HG02884 (cell line): Measurements from ENCODE around the gene C16orf89.

Experiments used
- ATAC-seq: cut with Tn5 transposase; IDR thresholded peaks from one replicate; pipeline ENCODE4 v1.9.1; 2021; ENCODE audit warnings: mild to moderate bottlenecking, moderate library complexity; ENCODE audit not compliant: unreplicated experiment

Gene C16orf89

DNA sequence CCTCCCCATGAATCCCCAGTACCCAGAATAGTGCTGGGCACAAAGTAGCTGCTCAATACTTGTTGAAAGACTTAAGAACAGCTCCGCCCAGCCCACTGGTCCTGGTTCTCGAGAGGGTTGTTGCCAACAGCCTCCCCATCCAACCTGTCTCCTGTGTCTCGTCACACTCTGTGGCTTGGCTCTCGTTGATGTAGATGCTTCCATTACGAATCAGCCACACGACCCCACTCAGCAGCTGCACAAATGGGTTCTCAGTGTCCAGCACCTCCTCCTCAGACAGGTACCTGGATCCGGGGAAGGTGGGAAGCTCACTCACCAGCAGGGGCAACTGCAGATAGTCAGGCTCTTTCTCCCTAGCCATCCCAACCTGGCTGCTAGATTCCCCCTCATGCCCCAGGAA is 34.2 kb downstream of the C16orf89 start:
- no peak for ATAC-seq

DNA sequence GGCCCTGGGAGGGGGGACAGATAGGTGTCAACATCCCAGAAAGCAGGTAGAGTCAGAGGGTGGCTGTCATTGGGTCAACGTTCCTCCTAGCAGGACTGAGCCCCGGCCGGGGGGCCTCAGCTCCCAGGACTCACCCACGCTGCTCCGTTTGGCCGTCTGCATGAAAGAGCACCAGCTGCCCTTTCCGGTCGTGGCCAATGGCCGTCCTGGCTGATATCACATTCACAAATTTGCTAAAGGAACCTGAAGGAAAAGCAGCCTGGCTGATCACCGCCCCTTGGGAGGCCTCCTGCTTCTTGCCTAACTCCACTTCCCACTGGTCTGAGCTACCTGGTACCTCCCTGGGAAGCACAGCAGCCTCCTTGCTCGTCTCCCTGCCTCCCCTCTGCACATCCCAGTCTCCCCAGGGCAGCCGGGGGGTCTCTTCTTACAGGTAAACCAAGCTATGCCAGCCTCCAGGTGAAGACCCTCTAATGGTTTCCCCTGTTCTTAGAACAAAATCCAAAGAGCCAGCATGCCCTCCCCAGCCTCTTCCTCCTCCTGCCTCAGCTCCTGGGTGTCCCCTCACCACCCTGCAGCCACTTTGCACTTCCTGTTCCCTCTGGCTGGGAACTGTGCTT is 35.4 kb downstream of the C16orf89 start:
- ATAC-seq, result no peak

DNA sequence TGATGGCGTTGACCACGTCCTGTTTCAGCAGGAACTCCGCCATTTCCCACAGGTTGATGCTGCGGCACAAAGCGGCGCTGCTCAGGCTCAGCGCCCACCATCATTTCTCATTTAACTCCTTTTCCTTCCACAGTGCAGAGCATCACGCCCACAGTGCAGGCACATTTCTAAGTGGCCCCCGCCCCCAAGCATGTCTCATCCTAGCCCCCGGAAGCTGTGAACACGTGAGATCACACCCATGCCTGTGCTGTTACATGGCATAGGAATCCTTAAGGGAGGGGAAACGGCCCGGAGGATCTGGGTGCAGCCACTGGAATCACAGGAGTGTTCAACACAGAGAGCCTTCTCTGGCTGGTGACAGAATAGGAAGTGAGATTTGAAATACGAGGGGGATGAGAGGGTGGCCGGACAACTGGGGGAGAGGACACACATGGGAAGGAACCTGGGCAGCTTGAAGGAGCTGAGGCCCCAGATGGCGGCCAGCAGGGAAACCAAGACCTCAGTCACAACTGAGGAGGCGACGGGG is 36.7 kb downstream of the C16orf89 start:
- ATAC-seq, result no peak

DNA sequence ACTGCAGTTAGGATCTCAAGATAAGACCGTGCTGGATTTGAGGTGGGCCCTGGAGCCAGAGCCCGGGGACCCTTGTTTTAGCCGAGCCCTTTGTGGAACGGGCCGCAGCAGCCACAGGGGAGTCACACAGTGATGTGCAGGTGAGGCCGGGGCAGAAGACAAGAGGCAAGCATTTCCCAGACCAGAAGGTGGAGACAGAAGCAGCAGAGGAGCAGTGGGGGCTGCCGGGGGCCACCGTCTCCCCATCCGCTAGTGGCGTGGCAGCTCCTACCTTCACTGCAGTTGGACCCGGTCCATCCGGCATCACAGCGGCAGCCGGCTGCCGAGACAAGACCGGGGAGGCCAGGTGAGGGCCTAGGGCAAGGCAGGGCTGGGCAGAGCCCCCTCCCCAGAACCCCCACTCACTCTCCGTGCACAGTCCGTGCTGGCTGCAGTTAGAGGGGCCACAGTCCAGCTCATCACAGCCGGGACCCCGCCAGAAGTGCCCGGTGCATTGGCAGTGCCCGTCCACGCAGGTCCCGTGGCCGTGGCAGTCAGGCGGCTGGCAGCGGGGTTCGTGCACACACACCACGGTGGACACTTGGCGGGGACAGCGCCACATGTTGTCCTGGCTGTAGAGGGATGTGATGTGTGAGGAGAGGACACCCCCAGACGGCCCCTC is 38.1 kb downstream of the C16orf89 start:
- no peak for ATAC-seq

DNA sequence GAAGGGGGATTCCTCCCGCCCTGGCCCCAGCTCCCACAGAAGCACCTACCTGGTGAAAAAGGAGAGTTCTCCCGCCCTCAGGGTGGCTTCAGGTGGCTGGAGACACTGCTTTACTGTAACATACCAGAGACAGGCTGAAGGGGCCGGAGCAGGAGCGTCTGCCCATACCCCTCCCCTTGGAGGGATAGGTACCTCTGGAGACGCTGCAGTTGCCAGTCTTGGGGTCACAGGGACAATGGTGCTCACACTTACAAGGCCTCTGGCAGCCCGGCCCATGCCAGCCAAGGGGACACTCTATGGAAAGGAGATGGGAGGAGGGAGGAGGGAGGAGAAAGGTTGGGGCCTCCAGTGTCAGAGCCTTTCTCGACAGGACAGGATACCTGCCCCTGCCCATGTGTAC is 38.7 kb downstream of the C16orf89 start:
- no peak for ATAC-seq

DNA sequence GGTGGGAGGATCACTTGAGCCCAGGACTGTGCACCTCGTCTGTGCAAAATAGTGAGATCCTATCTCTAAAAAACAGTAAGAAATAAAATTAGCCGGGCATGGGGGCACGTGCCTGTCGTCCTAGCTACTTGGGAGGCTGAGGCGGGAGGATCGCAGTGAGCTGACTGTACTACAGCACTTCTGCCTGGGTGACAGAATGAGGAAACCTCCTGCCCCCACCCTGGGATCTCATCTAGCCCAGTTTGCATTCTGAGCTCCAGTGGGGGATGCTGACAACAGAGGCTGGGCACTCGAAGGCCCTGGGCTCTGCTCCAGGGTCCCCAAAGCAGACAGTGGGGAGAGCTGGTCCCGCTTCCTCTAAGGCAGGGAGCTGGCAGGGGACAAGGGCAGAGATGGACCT is 39.1 kb downstream of the C16orf89 start:
- no peak for ATAC-seq

DNA sequence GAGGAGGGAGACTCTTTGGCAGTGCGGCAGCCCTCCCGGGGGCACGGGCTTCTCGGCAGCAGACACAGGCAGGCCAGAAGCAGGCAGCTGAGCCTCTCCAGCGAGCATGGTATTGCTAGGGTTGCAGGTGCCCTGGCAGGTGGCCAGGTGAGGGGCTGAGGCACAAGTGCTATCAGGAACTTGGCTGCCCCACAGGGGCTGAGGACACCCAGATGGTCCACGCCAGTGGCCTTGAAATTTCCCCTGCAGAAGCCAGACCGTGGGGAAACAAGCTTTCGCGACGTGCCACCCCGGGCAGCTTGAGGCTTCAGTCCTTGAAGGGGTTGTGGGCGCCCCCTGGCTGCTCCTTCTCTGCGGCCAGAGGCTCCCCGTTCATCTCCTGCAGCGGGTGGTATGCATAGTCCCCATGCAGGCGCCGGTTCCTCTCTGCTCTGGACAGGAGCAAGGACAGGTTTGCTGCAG is 40.6 kb downstream of the C16orf89 start:
- no peak for ATAC-seq

DNA sequence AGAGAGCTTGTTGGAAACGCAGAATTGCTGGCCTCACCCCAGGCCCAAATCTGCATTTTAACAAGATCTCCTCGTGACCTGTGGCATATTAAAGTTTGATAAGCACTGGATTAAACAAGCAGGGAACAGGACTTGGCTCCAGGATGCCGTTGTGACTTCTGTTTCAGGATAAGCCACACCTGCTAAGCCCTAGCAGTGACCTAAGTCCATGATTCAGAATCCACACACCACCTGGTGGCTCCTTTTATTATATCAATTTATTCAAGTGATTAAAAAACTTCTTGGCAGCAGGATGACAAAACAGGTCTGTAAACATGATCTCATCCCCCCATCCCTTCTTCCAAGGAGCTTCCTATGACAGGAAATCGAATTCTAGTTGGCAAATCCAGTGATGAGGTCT is 41.1 kb downstream of the C16orf89 start:
- ATAC-seq, result no peak

DNA sequence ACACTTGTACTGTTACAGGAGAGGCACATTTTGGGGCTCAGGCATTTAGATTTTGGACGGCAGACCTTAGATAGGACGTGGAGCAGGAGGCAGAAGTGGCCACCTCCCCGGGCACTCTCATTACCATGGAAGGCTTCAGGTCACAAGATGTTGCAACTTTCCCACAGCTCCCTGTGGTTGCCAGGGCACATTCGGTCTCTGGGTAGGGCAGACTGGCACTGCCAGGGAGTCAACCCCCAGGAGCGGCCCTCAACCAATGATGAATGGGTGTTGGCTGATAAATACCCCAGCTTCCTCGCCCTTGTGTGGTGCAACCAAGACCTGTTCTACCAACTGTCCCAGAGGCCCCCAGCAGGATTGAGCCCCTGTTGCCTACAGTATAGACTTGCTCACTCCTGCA is 43.2 kb downstream of the C16orf89 start:
- ATAC-seq, result no peak

DNA sequence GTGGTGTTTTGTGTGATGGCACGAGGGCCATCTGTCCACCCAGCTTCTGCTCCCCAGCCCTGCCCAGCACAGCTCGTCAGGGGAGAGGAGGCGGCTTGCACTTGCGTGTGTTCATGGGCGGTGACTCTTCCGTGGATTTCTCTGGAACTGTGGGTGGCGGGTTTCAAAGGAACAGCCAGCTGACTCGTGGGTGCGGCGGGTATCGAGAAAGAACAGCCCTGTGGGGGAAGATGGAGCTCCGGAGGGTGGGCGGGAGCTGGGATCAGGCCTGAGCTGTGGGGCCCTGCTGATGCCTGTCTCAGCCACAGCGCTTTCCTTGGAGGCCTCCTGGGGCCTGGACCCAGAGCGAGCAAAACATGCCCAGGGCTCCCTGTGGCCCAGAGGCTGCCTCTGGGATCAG is 45.2 kb downstream of the C16orf89 start:
- no peak for ATAC-seq

DNA sequence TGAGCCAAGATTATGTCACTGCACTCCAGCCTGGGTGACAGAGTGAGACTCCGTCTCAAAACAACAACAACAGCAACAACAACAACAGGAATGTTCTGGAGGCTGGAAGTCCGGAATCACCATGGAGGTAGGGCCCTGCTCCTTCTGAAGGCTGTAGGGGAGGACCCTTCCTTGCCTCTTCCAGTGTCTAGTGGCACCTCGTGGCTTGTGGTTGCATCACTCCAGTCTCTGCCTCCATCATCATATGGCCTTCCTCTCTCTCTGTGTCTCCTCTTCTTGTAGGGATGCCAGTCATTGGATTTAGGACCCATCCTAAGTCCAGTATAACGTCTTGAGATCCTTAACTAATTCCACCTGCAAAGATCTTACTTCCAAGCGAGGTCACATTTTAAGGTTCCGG is 46.0 kb downstream of the C16orf89 start:
- no peak for ATAC-seq

DNA sequence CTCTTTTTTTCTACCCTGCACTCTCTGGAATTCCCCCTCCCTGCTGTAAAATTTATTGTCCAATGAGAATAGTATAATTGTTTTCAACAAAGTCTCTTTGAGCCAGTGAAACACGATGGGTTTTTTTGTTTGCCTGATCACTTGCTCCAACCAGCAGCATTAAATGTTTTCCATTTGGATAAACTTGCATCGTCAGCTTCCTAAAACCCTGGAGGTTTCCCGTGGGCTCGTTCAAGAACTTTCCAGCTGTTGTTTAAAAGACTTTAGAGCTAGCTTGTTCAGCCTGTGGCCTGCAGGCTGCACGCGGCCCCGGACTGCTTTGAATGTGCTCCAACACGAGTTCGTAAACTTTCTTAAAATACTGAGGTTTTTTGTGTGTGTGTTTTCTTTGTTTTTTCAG is 47.0 kb downstream of the C16orf89 start:
- ATAC-seq, result no peak

DNA sequence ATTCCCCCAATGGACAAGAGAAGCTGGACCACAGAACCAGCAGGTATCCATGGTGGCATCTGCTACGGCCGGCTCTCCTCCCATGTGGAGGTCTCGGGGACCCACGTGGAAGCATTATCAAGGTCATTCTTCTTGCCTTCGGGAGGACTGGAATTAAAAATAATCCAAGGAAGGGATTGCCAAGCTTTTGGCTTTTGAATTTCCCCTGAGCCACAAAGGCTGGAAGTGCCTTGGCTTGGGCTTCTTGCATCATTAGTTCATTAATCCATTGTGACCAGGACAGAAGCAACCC is 48.1 kb downstream of the C16orf89 start:
- ATAC-seq, result no peak

DNA sequence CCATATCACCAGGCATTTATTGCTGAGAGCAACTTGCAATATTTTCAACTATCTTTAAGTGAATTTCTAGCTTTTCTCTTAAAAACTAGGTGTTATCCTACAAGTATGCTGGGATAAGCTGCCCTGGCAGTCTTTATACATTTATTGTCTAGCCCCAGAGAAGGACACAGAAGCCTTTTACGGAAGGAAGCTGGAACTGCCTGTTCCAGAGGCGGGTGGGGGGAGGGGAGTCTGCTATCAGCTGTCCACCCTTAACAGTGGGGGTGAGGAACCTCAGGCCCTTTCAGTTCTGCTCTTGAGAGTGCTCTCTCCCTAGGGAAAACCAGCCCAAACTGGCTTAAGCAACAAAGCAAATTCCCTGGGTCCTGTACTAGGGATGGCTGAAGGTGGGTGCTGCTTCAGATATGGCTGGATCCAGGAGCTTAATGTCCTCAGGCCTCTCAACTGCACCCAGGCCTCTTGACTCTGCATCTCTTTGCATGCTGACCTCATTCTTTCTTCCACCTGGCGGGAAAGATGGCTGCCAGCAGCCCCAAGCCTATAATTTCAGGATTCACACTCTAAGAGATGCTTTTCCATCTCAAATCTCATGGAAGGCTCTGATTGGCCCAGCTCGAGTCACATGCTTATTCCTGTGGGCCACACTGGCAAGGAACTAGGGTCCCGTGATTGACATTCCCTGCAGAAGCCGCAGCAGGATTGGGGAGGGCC is 48.6 kb downstream of the C16orf89 start:
- no peak for ATAC-seq

DNA sequence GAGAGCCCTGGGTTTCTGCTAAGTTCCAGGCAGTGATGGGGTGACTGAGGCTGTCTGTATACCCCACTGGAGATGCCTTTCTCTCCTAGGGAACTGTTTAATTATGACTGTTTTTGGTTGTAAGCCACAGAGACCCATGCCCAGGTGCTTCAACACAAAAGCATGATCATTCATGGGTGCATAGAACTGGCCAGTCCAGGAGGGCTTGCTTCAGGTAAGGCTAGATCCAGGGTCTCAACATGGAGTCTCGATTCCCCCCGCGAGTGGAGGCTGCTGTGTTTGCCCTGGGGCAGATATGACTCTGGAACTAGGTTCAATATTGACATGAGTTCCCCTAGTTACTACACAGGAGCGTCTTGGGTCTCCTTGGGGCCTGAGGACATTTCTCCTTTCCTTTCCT is 49.9 kb downstream of the C16orf89 start:
- no peak for ATAC-seq

DNA sequence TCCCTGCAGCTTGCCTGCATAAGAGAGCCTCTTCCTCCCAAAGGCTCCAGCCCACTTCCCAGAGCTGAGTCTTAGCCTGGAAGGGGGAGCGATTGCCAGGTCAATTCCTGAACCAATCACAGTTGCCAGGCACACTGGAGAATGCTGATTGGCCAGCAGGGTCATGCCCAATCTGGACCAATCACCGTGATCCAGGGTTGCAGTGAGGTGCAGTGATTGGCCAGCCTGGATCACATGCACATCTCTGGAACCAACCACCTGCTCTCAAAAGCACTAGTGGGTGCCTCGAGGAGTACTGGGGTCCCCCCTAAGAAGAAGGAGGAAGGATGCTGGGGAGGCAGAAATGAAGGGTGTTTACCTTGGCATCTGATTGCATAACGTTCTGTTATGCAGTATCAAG is 50.4 kb downstream of the C16orf89 start:
- no peak for ATAC-seq

DNA sequence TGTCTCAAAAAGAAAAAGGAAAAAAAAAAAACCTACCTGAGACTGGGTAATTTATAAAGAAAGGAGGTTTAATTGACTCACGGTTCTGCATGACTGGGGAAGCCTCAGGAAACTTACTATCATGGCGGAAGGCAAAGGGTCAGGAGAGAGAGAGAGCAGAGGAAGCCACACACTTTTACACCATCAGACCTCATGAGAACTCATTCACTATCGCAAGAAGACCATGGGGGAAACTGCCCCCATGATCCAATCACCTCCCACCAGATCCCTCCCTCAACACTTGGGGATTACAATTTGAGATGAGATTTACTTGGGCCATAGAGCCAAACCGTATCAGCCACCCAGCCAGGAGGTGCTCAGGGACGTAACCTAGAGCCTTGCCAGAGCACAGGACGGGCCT is 52.9 kb downstream of the C16orf89 start:
- no peak for ATAC-seq

DNA sequence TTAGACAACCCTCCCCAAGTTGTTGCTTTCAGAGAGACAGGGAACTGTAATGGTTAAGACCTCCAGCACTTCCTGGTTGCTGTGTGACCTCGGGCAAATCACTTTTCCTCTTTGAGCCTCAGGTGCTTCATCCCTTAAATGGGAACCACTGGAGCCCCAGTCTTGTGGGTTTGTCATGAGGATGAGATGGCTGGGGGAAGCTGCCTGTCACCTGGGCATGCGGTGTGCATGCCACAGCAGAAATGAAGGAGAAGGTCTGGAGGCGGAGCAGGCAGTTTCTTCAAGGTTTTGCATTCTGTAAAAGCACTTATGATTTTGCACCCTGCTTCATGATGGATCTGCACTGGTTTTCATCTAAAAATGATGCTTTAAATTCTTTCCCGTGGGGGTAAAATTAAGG is 54.1 kb downstream of the C16orf89 start:
- ATAC-seq, result no peak

DNA sequence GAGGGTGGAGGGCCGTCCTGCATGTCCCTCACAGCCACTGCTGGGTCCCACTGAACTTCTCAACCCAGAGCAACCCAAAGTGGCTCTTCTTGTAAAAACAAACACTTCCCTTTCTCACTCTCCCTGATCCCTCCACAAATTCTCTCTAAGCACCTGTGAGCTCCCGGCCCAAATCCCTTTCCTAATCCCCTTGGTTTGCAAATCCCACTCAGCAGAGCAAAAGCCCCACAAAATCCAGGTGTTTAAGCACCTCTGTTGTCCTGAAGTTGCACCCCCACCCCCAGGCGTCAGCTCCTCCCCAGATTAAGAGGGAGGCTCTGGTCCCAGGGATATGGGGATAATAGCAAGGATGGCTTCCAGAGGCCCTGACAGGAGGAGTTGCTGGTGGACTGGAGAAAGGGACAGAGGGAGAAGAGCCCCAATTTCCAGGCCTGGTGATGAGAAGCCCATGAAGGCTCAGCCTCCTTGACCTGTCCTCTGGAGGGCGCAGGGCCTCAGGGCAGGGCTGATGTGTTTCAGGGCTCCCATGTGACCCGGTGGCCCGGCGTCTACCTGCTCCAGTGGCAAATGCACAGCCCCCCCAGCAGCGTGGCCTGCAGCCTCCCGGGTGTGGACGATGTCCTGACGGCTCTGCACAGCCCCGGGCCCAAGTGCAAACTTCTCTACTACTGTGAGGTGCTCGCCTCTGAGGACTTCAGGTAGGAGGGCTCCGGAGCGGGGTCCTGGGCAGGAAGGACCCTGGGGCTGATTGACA is 55.0 kb downstream of the C16orf89 start:
- no peak for ATAC-seq

DNA sequence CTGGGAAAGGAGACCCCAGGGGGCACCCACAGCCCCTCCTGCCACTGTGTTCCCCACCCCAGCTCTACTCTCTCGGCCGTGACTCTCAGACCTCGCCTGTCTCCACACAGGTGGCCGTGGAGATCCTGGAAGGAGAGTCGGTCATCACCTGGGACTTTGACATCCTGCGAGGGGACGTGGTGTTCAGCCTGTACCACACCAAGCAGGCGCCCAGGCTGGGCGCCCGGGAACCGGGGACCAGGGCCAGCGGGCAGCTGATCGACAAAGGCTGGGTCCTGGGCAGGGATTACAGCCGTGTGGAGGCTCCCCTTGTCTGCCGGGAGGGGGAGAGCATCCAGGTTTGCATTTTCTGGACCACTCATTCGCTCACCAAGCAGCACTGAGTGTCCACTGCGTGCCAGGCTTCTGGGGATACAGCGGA is 57.4 kb downstream of the C16orf89 start:
- no peak for ATAC-seq

DNA sequence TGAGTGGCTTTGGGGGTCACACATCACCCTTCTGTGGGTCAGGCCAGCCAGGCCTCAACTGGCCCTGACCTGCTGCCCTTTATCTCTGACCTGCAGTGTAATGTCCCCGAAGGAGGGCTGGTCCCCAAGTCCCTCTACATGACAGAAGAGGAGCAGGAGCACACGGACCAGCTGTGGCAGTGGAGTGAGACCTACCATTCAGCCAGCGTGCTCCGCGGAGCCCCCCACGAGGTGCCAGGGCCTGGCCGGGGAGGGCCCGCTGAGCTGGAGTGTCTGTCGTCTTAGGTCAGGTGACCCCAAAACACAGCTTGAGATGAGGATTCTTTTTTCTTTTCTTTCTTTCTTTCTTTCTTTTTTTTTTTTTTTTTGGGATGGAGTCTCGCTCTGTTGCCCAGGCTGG is 58.5 kb downstream of the C16orf89 start:
- ATAC-seq, result no peak
